HCT116 (cell line): ENCODE measurements around the gene ARMH3. TPM values are rescaled to one million over a fixed set of nuclear protein-coding genes. Genes with fewer than 3 reads are reported as not detected.

Source experiments
- ATAC-seq: fragments of 200-7000 bp; cut with Tn5 transposase; 2 replicates; pipeline ENCODE4 v1.9.1; 2020; ENCODE audit warnings: mild to moderate bottlenecking, moderate library complexity
- BruUV-seq: library from RNA; stranded (reverse); fragments of 400-500 nt; replicated peaks from 2 replicates; lab custom pipeline; 2021; lab: Mats Ljungman, UMichigan
- CTCF ChIA-PET: fragments of 300-600 bp; sonication (Branson Sonifier 250); formaldehyde crosslinking; loops from one replicate; lab custom pipeline; 2021; ENCODE audit warnings: antibody characterized with exemption; lab: Charles Lee
- POLR2A ChIA-PET: fragments of 300-600, 350-600 bp; sonication (Branson Sonifier 250); formaldehyde crosslinking; loops from one replicate; lab custom pipeline; 2021; ENCODE audit warnings: antibody characterized with exemption; lab: Charles Lee
- RAD21 ChIA-PET, 2 experiments: fragments of 300-600 bp; sonication (Branson Sonifier 250); formaldehyde crosslinking; loops; one replicate each; lab custom pipeline; 2023; ENCODE audit warnings: low total read pairs in 2 of 2; ENCODE audit not compliant: uncharacterized antibody in 2 of 2, unreplicated experiment in 2 of 2, low non-redundant PET in 1 of 2; lab: Charles Lee
- DNase-seq: peaks from one replicate; pipeline ENCODE4 v3.0.0-alpha.2; 2010; ENCODE audit warnings: low read depth, low spot score
- H2AFZ ChIP-seq: fragments of 200-600 bp; shearing (Covaris generic), sonication (generic); 2 replicates; pipeline ENCODE4 v1.6.1; 2017; ENCODE audit warnings: low read depth, mixed run types, mixed read lengths, antibody characterized with exemption, low read length; ENCODE audit not compliant: poor library complexity, severe bottlenecking
- H3K27ac ChIP-seq: 2 replicates; pipeline ENCODE4 v1.5.1; 2012; ENCODE audit warnings: low read depth, low read length
- H3K27me3 ChIP-seq: fragments of 200-600 bp; sonication (generic); 2 replicates; pipeline ENCODE4 v1.6.1; 2016; ENCODE audit warnings: mixed run types, low read length, mixed read lengths; ENCODE audit not compliant: insufficient read depth
- H3K36me3 ChIP-seq, 2 experiments: fragments of 200-500 bp in 1 of 2; fragments of 200-600 bp in 1 of 2; sonication (Bioruptor generic) in 1 of 2; sonication (generic) in 1 of 2; 2 replicates each; pipeline versions ENCODE4 v1.5.1 to v1.6.1; 2014 to 2016; ENCODE audit warnings: low read length in 2 of 2, inconsistent platforms in 1 of 2, mixed read lengths in 1 of 2, mixed run types in 1 of 2; ENCODE audit not compliant: insufficient read depth in 2 of 2, control insufficient read depth in 1 of 2
- H3K4me1 ChIP-seq, 2 experiments: fragments of 200-600 bp in 1 of 2; sonication (generic) in 1 of 2; 2 replicates each; pipeline versions ENCODE4 v1.5.1 to v1.6.1; 2012 to 2017; ENCODE audit warnings: low read length in 2 of 2, inconsistent platforms in 1 of 2, mild to moderate bottlenecking in 1 of 2, mixed read lengths in 1 of 2, mixed run types in 1 of 2, moderate library complexity in 1 of 2; ENCODE audit not compliant: insufficient read depth in 2 of 2, control insufficient read depth in 1 of 2
- H3K4me2 ChIP-seq: fragments of 200-600 bp; sonication (generic); 2 replicates; pipeline ENCODE4 v1.6.1; 2017; ENCODE audit warnings: mixed run types, low read length, mixed read lengths
- H3K4me3 ChIP-seq, 2 experiments: fragments of 200-600 bp in 1 of 2; sonication (generic) in 1 of 2; replicated peaks in 1 of 2; 2 replicates each; pipeline ENCODE4 v1.5.1; 2011 to 2016; ENCODE audit warnings: low read length in 2 of 2, control low read depth in 1 of 2, low read depth in 1 of 2, mild to moderate bottlenecking in 1 of 2, mixed read lengths in 1 of 2, mixed run types in 1 of 2
- H3K79me2 ChIP-seq: fragments of 200-600 bp; sonication (generic); 2 replicates; pipeline ENCODE4 v1.6.1; 2017; ENCODE audit warnings: mild to moderate bottlenecking, mixed run types, low read length, moderate library complexity, mixed read lengths; ENCODE audit not compliant: insufficient read depth
- H3K9ac ChIP-seq: fragments of 200-600 bp; sonication (generic); 2 replicates; pipeline ENCODE4 v1.6.1; 2016; ENCODE audit warnings: low read length, mixed read lengths
- H3K9me2 ChIP-seq: fragments of 200-600 bp; sonication (generic), shearing (Covaris generic); 2 replicates; pipeline ENCODE4 v1.6.1; 2017; ENCODE audit warnings: mixed run types, mild to moderate bottlenecking, moderate library complexity; ENCODE audit not compliant: insufficient read depth
- H3K9me3 ChIP-seq, 2 experiments: fragments of 200-500 bp in 1 of 2; fragments of 200-600 bp in 1 of 2; sonication (Bioruptor generic) in 1 of 2; sonication (generic) in 1 of 2; 2 replicates each; pipeline ENCODE4 v1.6.1; 2014 to 2017; ENCODE audit warnings: low read length in 2 of 2, mixed read lengths in 2 of 2, inconsistent platforms in 1 of 2, low read depth in 1 of 2, mild to moderate bottlenecking in 1 of 2, mixed run types in 1 of 2, moderate library complexity in 1 of 2; ENCODE audit not compliant: control insufficient read depth in 1 of 2, insufficient read depth in 1 of 2
- H4K20me1 ChIP-seq: fragments of 200-600 bp; sonication (generic), shearing (Covaris generic); 2 replicates; pipeline ENCODE4 v1.6.1; 2017; ENCODE audit warnings: mixed run types, mild to moderate bottlenecking, moderate library complexity; ENCODE audit not compliant: insufficient read depth
- ATF3 ChIP-seq: IDR thresholded peaks from 2 replicates; pipeline ENCODE4 v1.6.1; 2012
- CBX3 ChIP-seq: IDR thresholded peaks from 2 replicates; pipeline ENCODE4 v1.6.1; 2012; ENCODE audit warnings: low read depth
- CEBPB ChIP-seq: IDR thresholded peaks from 2 replicates; pipeline ENCODE4 v1.6.1; 2012; ENCODE audit warnings: low read depth
- CTCF ChIP-seq, 3 experiments: fragments of 200-600 bp in 1 of 3; sonication (generic) in 1 of 3; IDR thresholded peaks in 2 of 3; conservative IDR thresholded peaks in 1 of 3; 2 replicates each; pipeline ENCODE4 v1.5.1; 2012 to 2017; ENCODE audit warnings: low read depth in 2 of 3, low read length in 2 of 3, antibody characterized with exemption in 1 of 3, borderline replicate concordance in 1 of 3, control low read depth in 1 of 3, mild to moderate bottlenecking in 1 of 3, mixed read lengths in 1 of 3, mixed run types in 1 of 3, moderate library complexity in 1 of 3; ENCODE audit not compliant: insufficient read depth in 1 of 3
- EGR1 ChIP-seq: IDR thresholded peaks from 2 replicates; pipeline ENCODE4 v1.6.1; 2012; ENCODE audit warnings: low read depth
- EZH2phosphoT487 ChIP-seq: fragments of 200-600 bp; IDR thresholded peaks from 2 replicates; pipeline ENCODE4 v1.6.1; 2018; ENCODE audit warnings: antibody characterized with exemption, borderline replicate concordance
- JUND ChIP-seq: IDR thresholded peaks from 2 replicates; pipeline ENCODE4 v1.6.1; 2012
- MAX ChIP-seq: IDR thresholded peaks from 2 replicates; pipeline ENCODE4 v1.6.1; 2012
- RAD21 ChIP-seq: IDR thresholded peaks from 2 replicates; pipeline ENCODE4 v1.6.1; 2012; ENCODE audit warnings: low read depth, mild to moderate bottlenecking
- REST ChIP-seq: IDR thresholded peaks from 2 replicates; pipeline ENCODE4 v1.6.1; 2012; ENCODE audit warnings: low read depth
- TCF7L2 ChIP-seq: IDR thresholded peaks from 2 replicates; pipeline ENCODE4 v1.7.0; 2011; ENCODE audit warnings: borderline replicate concordance, inconsistent platforms; ENCODE audit not compliant: insufficient read depth, insufficient read length; ENCODE audit errors: extremely low read depth
- intact Hi-C: fragments of 100-400 bp; cut with micrococcal nuclease; formaldehyde crosslinking; loops from 2 replicates; pipeline ENCODE4 v1.10.0; 2022
- total RNA-seq: library from RNA; stranded (reverse); gene quantifications from one replicate; pipeline ENCODE4 v1.2.1, GENCODE V29; 2021; ENCODE audit not compliant: unreplicated experiment

Gene ARMH3
- total RNA-seq, 1 experiment from 2014 or later: 30.4 TPM

GRCh38 chr10:102016416-102016815 lies 39.6 kb downstream of the ARMH3 start:
- no peaks in the 10 kb centered on the region for H3K27me3 ChIP-seq
- no peak overlapping the region for H2AFZ ChIP-seq
- no peak overlapping the region for H3K9ac ChIP-seq
- RAD21 ChIA-PET: no interaction called here
- H3K27ac ChIP-seq: no peak overlapping the region
- POLR2A ChIA-PET: no interaction called here
- no peaks in the 10 kb centered on the region for H3K4me1 ChIP-seq
- H3K4me3 ChIP-seq: no peak overlapping the region
- TF ChIP-seq CEBPB (no peak), CBX3 (no peak), MAX (no peak), EZH2phosphoT487 (no peak), ATF3 (no peak)
- BruUV-seq: no TSS peak
- no peaks in the 10 kb centered on the region for H4K20me1 ChIP-seq
- ATAC-seq: no peak
- no peak for DNase-seq
- no peaks in the 10 kb centered on the region for H3K9me3 ChIP-seq
- intact Hi-C loops: no loop called here
- H3K4me2 ChIP-seq: no peak overlapping the region
- no peaks in the 10 kb centered on the region for H3K9me2 ChIP-seq
- no peaks in the 10 kb centered on the region for H3K79me2 ChIP-seq
- CTCF ChIA-PET: interaction anchor here (0.9 to 2.4 kb wide), 3 partner anchors 89 to 180 kb away, joined by 3 to 11 read pairs (median 3); no protein-coding TSS in a partner anchor
- H3K36me3 ChIP-seq: peaks cover 10 to 21% of the 10 kb centered on the region in 2 experiments

GRCh38 chr10:102010961-102011360 lies 45.0 kb downstream of the ARMH3 start:
- BruUV-seq: no TSS peak
- peaks cover 17 to 19% of the 10 kb centered on the region in 2 experiments; a peak in 3 of 4 replicates for H3K36me3 ChIP-seq
- H4K20me1 ChIP-seq: no peaks in the 10 kb centered on the region
- no peaks in the 10 kb centered on the region for H3K27me3 ChIP-seq
- ChIA-PET RAD21 (interaction anchor here (1.1 to 3.1 kb wide), 5 partner anchors 90 to 229 kb away, joined by 3 to 50 read pairs (median 7); no protein-coding TSS in a partner anchor), CTCF (interaction anchor here (0.6 to 7.1 kb wide), 21 partner anchors 8 to 797 kb away, joined by 3 to 267 read pairs (median 13); partner anchors contain the start of genes KCNIP2, NPM3 and OGA), POLR2A (interaction anchor here (1.2 to 2.4 kb wide), 3 partner anchors 157 to 193 kb away, joined by 3 to 21 read pairs (median 5); partner anchors contain the start of gene OGA)
- intact Hi-C loops: loop anchor here (1.0 to 2.0 kb wide), 5 partner anchors 62 to 798 kb away; no protein-coding TSS in a partner anchor
- no peak overlapping the region for H3K27ac ChIP-seq
- no peaks in the 10 kb centered on the region for H3K9me3 ChIP-seq
- no peak overlapping the region for H3K4me3 ChIP-seq
- no peak overlapping the region for H3K4me2 ChIP-seq
- H3K4me1 ChIP-seq: peaks cover 5 to 7% of the 10 kb centered on the region in 2 experiments
- H3K79me2 ChIP-seq: no peaks in the 10 kb centered on the region
- no peak overlapping the region for H2AFZ ChIP-seq
- H3K9ac ChIP-seq: no peak overlapping the region
- DNase-seq (no peak), ATAC-seq (no peak)
- no peaks in the 10 kb centered on the region for H3K9me2 ChIP-seq
- TF ChIP-seq MAX (no peak), CTCF (IDR thresholded peaks at IDR 0.05 in 2 of 3, conservative IDR thresholded peaks at IDR 0.05 in 1 of 3; ENCODE audit: borderline replicate concordance in 1 of 3, insufficient read depth in 1 of 3, low read depth in 2 of 3, low read length in 2 of 3) (no peak), CEBPB (no peak), EZH2phosphoT487 (no peak), RAD21 (no peak), EGR1 (no peak), JUND (no peak), REST (no peak), TCF7L2 (no peak)
